Measurements from ENCODE around the gene FCHSD2.
A peak's percentile ranks its signal among the peaks of the same experiment; 100 is the strongest.
"Not testable (repeated sequence)": the region's sequence is repeated elsewhere in the genome, so short reads cannot be mapped to it uniquely, and the experiment has no call there.

FCHSD2 gene

GRCh38 chr11:73058989-73059674 is 83.0 kb downstream of the FCHSD2 start:
- no peak for DNase-seq (ENCODE audit: low spot score)

- DNase-seq (ENCODE audit: low spot score): no peak
Measured at GRCh38 chr11:73055655-73056354, 86.3 kb downstream of the FCHSD2 start.

DNA sequence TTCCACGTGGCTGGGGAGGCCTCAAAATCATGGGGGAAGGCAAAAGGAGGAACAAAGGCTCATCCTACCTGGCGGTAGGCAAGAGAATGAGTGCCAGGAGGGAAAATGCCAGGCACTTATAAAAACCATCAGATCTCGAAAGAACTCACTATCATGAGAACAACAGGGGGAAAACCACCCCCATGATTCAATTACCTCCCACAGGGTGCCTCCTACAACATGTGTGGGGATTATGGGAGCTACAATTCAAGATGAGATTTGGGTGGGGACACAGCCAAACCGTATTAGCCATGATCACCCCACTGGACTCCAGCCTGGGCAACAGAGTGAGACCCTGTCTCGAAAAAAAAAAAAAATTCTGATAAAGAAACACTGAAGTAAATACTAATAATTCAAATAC is 87.1 kb downstream of the FCHSD2 start:
- no peak for DNase-seq (ENCODE audit: low spot score)

- no peak for DNase-seq (ENCODE audit: low spot score)
Measured at GRCh38 chr11:73053964-73054363, 88.2 kb downstream of the FCHSD2 start.

- DNase-seq (ENCODE audit: low spot score): no peak
Measured at GRCh38 chr11:73048446-73048845, 93.7 kb downstream of the FCHSD2 start.

GRCh38 chr11:73047773-73048371 is 94.2 kb downstream of the FCHSD2 start:
- no peak for DNase-seq (ENCODE audit: low spot score)

DNA sequence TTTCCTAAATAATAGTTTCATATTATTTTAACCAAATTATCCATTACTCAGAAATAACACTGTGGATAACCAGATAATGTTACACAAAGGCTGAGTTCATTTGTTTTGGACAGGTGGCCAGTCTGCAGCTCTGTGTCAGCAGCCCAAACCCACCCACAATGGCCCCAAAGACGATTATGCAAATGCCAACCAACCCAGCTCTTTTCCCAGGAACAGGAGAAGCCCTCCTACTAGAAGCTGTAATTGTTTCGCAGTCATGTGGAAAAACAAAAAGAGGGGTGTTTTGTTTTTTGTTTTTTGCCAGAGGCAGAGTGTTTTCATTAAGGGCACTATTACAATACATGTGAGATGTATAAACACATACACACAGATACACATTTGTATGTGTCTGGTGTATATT is 102.1 kb downstream of the FCHSD2 start:
- DNase-seq (ENCODE audit: low spot score): no peak

DNA sequence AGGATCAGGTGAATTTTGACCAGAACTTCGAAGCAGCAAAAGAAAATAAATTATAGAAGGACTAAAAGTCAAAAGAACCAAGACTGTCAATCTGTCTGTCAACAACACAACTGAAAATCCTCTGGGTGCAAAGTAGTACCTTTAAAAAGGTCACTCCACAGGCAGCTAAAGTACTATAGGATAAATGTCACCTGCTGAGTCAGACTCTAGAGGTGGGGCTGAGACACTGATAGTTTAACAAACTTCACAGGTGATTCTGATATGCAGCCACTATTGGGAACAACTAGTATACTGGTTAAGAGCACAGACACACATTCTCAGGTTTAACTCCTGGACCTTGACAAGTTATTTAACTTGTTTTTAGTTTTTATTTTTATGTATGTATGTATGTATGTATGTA is 107.3 kb downstream of the FCHSD2 start:
- DNase-seq (ENCODE audit: low spot score): no peak

DNA sequence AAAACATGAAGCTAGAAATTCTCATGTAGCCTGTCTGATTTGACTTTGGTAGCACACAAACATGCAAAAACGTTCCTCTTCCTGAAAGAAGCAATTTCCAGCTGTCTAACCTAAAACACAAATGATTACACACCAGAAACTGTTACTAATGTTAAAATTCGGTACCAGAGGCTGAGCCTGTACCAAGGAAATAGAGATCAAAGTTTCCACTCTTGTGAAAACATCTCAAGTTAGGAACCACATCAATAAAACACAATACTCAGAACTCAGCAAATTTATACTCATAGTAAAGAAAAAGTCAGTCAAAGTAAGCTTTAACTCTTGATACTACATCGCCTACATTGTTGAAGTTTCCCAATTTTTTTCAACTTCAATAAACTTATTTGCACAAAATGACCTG is 107.8 kb downstream of the FCHSD2 start:
- no peak for DNase-seq (ENCODE audit: low spot score)

- DNase-seq (ENCODE audit: low spot score): no peak
Measured at GRCh38 chr11:73030130-73030529, 112.0 kb downstream of the FCHSD2 start.

GRCh38 chr11:73029403-73029802 is 112.7 kb downstream of the FCHSD2 start:
- DNase-seq (ENCODE audit: low spot score): no peak

GRCh38 chr11:73028611-73029010 is 113.5 kb downstream of the FCHSD2 start:
- no peak for DNase-seq (ENCODE audit: low spot score)

DNA sequence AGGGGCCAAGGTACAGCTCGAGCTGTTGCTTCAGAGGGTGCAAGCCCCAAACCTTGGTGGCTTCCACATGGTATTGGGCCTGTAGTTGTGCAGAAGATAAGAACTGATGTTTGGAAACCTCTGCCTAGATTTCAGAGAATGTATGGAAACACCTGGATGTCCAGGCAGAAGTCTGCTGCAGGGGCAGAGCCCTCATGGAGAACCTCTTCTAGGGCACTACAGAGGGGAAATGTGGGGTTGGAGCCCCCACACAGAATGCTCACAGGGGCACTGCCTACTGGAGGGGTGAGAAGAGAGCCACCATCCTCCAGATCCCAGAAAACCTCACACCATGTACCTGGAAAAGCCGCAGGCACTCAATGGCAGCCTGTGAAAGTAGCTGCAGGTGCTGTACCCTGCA is 114.3 kb downstream of the FCHSD2 start:
- DNase-seq (ENCODE audit: low spot score): not testable (repeated sequence)

DNA sequence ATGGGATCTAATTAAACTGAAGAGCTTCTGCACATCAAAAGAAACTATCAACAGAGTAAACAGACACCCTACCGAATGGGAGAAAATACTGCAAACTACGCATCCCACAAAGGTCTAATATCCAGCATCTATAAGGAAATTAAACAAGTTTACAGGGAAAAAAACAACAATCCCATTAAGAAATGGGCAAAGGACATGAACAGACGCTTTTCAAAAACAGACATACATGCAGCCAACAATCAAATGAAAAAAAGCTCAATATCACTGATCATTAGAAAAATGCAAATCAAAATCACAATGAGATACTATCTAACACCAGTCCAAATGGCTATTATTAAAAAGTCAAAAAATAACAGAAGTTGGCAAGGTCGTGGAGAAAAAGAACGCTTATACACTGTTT is 117.5 kb downstream of the FCHSD2 start:
- no peak for DNase-seq (ENCODE audit: low spot score)

- no peak for DNase-seq (ENCODE audit: low spot score)
Measured at GRCh38 chr11:73019996-73020395, 122.1 kb downstream of the FCHSD2 start.

- DNase-seq (ENCODE audit: low spot score): no peak
Measured at GRCh38 chr11:73019449-73019848, 122.7 kb downstream of the FCHSD2 start.

- no peak for DNase-seq (ENCODE audit: low spot score)
Measured at GRCh38 chr11:73018856-73019255, 123.3 kb downstream of the FCHSD2 start.

- no peak for DNase-seq (ENCODE audit: low spot score)
Measured at GRCh38 chr11:73017024-73017751, 124.9 kb downstream of the FCHSD2 start.

DNA sequence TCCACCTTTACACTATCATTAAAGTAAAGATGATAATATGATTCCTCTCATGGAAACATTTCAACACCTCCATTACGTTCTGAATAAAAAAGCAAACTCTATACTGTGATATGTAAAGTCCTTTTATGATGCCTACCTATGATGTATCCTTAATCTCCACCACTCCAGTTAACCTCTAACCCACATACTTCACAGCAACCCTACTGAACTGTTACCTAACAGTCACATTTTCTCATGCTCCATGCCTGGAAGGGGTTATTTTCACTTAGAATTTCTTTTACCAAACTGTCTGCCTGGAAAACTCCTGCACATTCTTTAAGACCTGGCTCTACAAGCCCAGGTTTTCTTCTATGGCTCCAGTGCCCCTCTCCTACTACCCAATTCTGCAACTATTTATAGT is 129.1 kb downstream of the FCHSD2 start:
- no peak for DNase-seq (ENCODE audit: low spot score)

DNA sequence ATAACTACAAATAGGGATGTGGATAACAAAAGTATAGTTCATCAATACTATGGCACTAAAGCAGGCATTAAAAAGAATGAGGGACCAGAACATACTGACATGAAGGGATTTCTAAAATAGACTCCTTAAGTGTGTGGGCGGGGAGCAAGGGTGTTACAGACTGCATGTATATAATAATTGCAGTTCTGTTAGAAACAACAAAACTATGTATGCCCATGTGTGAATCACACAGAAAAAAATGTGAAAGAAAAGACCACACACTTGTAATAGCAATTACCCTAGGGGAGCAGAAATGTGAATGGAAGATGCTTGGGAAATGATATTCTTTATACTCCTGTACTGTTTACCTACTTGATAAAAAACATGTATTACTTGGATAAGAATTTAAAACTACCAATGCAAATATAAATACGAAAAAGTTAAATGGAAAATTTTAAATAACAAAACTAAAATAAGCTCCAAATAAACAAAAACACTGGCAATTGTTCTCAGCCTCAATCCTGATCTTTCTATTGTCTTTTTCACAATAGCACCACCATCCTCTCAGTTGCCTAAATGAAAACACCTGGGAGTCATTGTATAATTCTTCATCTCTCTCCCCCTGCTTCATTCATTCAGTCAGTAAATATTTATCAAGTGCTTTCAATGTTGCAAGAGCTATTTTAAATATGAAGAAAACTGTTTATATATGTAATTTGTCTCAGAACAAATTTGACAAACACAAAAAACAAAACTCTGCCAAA is 129.8 kb downstream of the FCHSD2 start:
- DNase-seq (ENCODE audit: low spot score): peak; percentile 18

DNA sequence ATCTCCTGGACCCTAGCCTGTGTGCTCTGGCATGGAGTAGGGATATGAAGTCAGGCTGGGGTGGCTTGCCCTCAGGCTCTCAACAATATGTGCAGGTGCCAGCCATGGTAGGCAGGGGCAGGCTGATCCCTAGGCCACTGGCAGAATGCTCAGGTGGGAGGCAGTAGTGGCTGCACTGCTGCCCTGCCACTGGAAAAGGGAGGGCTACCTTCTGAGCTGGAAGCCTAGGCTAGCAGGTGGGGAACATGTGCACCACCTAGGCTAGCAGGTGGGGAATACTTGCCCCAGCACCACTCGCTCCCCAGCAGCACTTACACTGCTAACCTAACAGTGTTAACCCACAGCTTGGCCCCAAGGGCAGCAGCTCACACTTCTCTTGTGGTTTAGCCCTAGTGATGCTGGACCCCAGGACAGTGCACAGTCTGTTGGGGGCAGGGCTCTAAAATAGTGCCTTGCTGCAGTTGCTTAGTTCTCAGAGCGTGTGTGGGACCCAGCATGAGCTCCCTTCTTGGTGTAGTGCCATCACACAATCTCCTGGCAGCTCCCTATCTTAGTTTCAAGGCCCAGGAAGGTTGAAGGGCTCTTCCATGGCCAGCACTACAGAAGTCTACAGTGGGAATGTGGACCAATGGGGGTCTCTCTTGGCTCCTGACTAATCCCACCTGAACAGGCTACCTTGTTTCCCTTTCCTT is 130.8 kb downstream of the FCHSD2 start:
- no peak for DNase-seq (ENCODE audit: low spot score)
